SW 1271 (cell line): Measurements from ENCODE around the gene LRRC4.

Experiments
- DNase-seq, 2 experiments: peaks; one replicate each; lab custom pipeline; 2025; lab: John Stamatoyannopoulos, UW

Gene LRRC4

DNA sequence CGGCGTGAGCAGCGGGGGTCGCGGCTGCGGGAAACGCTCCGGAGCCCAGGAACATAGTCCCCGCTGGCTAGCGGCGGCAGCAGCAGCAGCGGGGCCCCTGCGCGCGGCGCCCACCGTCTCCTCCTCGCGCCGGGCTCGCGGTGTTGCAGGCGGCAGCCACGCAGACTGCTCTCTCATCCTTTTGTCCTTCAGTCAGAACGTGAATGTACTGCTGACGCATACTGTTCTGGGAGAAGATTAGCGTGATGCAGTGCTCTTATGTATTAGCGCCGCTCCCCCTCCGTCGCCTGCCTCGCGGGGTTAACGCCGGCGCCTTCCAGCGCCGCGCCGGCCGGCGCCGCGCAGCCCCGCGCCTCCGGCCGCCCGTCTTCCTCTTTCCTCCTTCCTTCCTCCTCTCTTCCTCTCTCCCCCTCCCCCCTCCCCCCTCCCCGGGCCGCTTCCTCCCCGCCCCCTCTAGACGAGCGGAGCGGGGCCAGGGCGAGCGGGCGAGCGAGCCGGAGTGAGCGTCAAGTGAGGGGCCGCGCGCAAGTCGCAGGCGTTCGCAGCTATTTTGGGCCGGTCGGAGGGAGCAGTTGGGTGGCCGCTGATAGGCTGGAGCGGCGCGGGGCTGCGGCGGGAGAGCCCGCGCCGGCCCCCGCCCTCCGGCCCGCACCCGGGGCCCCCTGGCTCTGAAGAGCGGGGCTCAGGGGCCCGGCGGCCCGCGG is 816 bp upstream of the LRRC4 start:
- peak in 1 of 2 experiments; percentile 27 for DNase-seq

GRCh38 chr7:128030263-128030653 is 979 bp downstream of the LRRC4 start:
- no peak for DNase-seq

DNA sequence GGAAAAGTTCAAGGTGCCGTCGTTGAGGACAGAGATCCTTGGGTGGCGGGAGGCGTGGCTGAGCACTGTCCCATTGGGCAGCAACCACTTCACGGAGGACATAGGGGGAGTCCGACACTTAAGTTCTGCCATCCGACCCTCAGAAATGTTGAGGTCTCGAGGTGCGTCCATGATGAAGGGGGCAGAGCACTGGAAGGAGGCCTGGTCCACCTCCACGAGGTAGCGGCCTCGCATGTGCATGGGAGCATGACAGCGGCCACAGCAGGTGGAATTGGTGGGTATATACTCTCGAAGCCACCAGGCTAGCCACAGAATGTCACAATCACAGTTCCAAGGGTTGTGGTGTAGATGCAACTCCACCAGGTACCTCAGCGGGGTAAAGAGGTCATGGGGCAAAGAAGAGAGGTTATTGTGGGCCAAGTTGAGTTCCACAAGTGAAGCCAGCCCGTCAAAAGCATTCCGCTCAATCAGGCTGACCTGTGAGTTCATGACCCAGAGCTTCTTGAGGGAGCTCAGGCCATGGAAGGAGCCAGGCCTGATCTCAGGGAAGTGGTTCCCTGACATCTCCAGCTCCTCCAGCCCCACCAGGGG is 1.7 kb downstream of the LRRC4 start:
- no peak for DNase-seq

GRCh38 chr7:128027485-128027980 is 3.7 kb downstream of the LRRC4 start:
- no peak for DNase-seq

DNA sequence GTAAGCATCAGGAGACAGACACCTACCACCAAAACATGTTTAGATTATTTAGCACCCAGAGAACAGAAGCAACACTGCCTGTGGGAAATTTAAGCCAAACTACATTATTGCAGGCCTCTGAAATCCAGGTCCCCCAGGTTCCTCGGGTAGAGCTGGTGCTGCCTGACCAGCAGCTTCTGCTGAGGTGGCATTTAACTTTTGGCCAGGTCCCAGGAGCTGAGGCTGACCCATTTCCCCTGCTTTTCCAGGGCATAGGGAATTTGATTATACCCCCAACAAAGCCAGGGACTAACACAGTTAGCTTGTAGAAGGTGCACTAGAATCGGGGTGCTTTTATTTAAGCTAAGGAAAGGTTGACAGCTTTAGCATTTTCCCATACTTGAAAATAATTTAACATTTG is 4.7 kb downstream of the LRRC4 start:
- no peak for DNase-seq

DNA sequence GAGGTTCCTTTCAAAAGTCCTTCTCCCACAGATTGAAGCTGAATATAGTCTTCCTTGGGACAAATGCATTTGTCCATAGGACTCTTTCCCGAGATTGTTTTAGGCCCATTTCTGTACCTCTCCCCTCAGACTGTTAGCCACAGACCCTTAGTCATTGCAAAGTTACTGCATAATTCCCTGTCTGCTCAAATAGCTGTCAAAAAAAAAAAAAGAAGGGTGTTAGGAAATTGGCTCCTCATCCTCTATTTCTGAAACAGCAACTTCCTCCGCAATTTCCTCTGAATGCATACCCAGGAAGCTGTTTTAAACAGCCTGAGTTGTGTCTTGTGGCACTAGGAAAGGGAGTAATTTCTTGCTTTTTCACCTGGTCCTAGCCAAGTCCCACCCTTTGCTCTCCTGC is 5.4 kb downstream of the LRRC4 start:
- DNase-seq: no peak

DNA sequence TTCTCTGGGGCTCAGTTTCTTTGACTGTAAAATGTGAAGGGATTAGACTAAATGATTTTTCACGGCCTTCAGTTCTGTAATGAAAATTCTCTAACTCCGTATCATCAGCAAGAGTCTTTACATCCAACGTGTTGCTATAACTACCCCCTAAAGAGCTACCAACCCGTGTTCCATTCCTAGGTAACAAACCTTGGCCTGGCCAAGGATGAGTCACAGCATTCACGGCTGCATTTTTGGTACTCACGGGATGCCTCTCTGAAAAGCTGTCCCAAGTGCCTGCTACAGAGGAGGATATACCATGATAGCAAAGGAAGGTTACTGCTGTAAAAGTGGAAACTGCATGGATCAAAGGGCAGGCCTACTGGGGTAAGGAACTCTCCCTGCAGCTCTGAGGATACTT is 5.9 kb downstream of the LRRC4 start:
- no peak for DNase-seq

GRCh38 chr7:128024151-128024550 is 7.1 kb downstream of the LRRC4 start:
- DNase-seq: no peak

DNA sequence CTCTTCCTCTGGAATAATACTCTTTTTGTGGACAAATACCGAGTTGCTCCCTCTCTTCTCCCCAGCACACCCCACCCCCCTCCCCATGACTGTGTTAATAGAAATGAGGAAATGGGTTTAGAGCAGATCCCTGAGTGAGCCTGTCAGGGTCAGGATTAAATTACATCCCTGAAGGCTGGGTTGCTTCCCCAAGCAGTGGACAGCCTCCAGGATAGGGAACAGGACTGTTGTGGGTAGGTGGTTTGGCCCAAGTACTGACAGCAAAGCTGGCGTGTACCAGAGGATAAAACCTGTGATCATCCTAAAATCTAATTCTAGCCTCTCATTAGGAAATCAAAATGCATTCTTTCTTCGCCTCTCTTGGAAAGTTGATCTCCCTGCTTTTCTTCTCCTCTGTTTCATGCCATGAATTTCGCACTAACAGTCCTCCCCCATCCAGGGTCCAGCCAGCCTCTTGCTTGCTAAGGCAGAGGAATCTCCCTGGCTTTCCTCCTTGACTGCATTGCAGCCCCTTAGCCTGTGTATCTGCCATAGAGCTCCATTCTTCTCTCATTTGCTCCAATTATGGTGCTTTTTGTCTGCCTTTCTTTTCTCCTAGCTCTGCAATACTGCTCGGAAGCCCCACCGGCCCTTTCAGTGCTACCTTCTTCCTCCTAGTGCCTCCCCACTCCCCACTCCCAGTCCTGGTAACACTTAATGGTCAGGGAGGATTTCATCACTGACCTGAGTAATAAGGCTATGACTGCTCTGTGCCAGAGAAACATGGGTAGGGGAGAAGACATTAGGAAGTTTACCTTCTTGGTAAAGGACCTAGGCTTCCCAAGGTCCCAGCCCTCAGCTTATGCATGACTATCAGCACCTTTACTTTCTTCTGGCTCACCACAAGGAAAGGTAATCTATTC is 8.4 kb downstream of the LRRC4 start:
- no peak for DNase-seq

- DNase-seq: no peak
Measured at GRCh38 chr7:128021366-128021765, 9.9 kb downstream of the LRRC4 start.

- no peak for DNase-seq
Measured at GRCh38 chr7:128020159-128020558, 11.1 kb downstream of the LRRC4 start.

DNA sequence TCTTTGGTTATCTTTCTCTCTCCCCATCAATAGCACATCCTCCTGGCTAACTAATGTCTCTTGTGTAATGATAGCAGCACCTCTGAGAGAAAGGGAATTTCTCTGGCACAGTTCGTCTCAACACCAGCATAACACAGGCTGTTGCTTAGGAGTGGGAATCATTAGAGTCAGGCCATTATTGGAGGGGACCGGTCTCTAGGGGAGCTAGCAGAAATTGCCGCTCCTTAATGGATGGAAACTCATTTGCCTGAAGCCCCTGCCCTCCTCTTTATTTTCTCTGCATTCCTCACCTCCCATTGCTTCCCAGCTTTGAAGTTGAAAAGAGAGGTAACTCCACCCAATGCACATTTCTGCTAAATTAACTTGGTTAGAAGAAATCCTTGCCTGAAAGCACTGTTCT is 11.9 kb downstream of the LRRC4 start:
- DNase-seq: no peak

DNA sequence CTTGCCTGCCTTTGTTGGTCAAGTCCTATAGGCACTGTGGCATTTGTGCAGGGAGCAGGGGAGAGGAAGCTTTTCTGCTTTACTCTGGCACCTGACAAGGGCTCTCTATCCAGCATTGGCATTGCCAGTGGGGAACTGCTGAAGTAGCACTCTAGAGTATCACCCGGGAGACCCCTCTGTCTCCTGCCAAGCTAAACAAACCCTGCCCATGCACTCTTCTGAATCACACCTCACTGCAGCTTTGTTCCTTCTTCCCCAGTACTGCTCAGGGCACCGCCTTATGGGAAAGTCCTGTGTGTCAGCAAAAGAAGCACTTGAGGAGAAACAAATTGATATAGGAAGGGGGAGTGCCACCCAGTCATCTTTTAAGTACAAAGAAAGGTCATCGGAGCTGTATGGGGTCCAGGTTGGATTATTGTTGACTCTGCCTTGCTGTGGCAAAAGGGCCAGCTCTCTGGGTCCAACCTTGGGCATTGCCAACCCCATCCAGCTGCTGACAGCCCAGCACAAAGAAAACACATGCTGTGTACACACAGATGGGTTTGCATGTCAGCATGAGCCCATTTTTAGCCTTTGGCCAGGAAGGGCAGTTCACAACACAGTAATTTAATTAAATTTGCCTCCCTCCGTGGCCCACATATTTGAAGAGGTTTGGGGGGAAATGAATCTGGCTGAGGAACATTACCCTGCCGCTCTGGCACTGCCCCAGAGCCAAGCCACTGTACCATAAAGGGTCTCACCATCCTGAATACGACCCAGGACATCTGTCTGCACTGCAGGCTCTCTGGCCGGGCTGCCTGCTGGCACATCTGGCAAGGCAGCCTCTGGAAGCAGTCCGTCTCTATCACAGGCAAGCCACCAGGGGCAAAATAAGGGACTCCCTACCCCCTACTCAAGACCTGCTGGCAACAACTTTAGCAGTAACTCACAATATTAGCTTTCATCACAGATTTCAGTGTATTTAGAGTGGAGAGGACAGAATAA is 13.1 kb downstream of the LRRC4 start:
- DNase-seq: no peak

DNA sequence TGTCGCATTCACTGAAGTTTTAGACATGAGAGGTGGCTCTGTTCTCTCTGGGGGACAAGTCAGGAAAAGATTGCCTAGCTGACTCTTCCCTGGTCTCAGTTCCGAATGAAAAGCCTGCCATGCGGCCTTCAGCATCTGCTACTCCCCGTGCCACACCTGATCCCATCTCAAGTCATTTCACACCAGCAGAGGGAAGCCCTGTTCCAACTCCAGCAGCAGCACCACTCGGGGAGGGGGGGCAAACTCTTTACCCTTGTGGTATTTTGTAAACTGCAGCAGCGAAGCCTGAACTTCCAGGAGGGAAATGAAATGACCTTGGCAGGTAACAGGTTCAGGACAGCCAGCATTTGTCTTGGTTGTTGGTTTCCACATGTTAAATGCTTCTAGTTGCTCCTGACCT is 13.8 kb downstream of the LRRC4 start:
- DNase-seq: no peak

DNA sequence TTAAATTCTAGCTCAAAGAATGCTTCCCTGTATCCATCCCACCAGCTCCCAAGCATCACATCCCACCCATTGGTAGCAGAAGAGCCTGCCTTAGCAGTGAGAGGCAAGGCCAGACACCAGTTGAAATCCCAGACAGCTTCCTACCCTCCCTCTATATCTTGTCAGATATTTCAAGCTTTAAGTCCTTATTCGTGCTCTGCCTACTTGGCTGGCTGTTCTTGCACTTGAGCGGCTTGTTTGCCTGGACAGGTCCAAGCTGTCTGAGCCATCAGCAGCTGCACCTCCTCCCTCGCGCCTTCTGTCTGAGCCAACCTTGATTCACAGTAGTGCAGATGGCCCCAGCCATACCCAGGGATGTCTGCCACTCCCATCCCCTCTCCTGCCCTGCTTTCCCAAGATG is 16.4 kb downstream of the LRRC4 start:
- no peak for DNase-seq

GRCh38 chr7:128011131-128011661 is 20.0 kb downstream of the LRRC4 start:
- DNase-seq: no peak

- no peak for DNase-seq
Measured at GRCh38 chr7:128010391-128011127, 20.7 kb downstream of the LRRC4 start.

DNA sequence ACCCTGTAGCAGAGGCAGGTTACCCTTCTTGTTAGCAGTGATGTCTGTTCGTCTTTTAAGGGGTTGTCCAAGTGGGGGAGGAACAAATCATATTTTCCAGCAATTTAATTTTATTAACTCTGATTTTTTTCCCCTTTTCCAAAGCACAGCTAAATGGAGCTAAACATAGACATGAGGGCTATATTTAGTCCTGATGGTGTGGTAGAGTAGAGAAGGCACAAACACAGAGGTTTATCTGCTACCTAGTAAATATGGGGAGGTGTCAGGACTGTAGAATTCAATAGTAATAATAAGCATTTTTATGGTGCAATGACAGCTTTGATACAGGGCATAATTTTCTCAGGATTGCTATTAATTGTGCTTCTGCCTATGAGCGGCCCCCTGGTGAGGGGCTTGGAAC is 22.5 kb downstream of the LRRC4 start:
- no peak for DNase-seq

DNA sequence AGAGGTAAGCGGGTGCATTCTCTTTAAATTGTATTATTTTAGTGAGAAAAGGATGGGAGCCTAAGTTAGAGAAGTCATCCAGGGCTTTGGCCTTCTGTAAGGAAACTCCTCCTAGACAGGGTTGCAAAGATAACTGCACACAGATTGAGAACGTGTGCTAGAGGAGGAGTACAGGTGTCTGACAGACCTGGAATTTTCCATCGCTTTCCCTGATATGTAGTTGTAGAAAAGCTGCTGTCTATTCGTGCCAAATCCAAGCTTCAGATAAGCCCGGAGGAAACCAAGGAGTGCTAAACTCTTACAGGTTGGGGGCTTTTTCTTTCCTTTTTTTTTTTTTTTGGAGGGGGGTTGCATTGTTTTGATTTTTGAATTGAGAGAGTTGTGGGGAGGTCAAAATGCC is 23.1 kb downstream of the LRRC4 start:
- DNase-seq: no peak

GRCh38 chr7:128007303-128007680 is 23.9 kb downstream of the LRRC4 start:
- DNase-seq: no peak
